Renal cortex interstitium (tissue), 11 donors: ENCODE results near the gene TMEM53. TPM values are rescaled to one million over a fixed set of nuclear protein-coding genes. Genes with fewer than 3 reads are reported as not detected.

Experiments
- DNase-seq, 11 donors: peaks; one replicate each; pipeline ENCODE4 v3.0.0-alpha.2; 2013; ENCODE audit warnings: low read depth in 9 of 11, low spot score in 4 of 11; ENCODE audit errors: extremely low read depth in 1 of 11
- polyA plus RNA-seq, 3 donors: library from polyadenylated mRNA; unstranded; fragments of 120-200 nt; gene quantifications; one replicate each; pipeline ENCODE4 v1.2.1, GENCODE V29; 2013; ENCODE audit not compliant: insufficient read length in 3 of 3

The TMEM53 gene
- polyA plus RNA-seq, 3 donors: 11.0 to 12.8 (median 12.1) TPM

GRCh38 chr1:44660176-44660575 lies 14.1 kb downstream of the TMEM53 start:
- DNase-seq: no peak

GRCh38 chr1:44659566-44659965 lies 14.7 kb downstream of the TMEM53 start:
- no peak for DNase-seq

GRCh38 chr1:44655609-44656008 lies 18.7 kb downstream of the TMEM53 start:
- no peak for DNase-seq

GRCh38 chr1:44654621-44655187 lies 19.6 kb downstream of the TMEM53 start:
- DNase-seq: no peak

GRCh38 chr1:44653107-44653964 lies 20.9 kb downstream of the TMEM53 start:
- no peak for DNase-seq

GRCh38 chr1:44652445-44653106 lies 21.7 kb downstream of the TMEM53 start:
- DNase-seq: peak in 4 of 11 donors; percentile 58 to 75 (median 62)

- DNase-seq: no peak
Measured at GRCh38 chr1:44651069-44651468, 23.2 kb downstream of the TMEM53 start.

- DNase-seq: no peak
Measured at GRCh38 chr1:44650159-44650831, 24.0 kb downstream of the TMEM53 start.

- no peak for DNase-seq
Measured at GRCh38 chr1:44649788-44650158, 24.5 kb downstream of the TMEM53 start.

- DNase-seq: no peak
Measured at GRCh38 chr1:44648529-44649250, 25.6 kb downstream of the TMEM53 start.

- no peak for DNase-seq
Measured at GRCh38 chr1:44647896-44648295, 26.4 kb downstream of the TMEM53 start.

- DNase-seq: no peak
Measured at GRCh38 chr1:44646261-44647110, 27.8 kb downstream of the TMEM53 start.

- DNase-seq: no peak
Measured at GRCh38 chr1:44645476-44646244, 28.6 kb downstream of the TMEM53 start.

GRCh38 chr1:44644806-44645205 lies 29.5 kb downstream of the TMEM53 start:
- no peak for DNase-seq

- DNase-seq: no peak
Measured at GRCh38 chr1:44643721-44644334, 30.5 kb downstream of the TMEM53 start.

GRCh38 chr1:44642925-44643324 lies 31.4 kb downstream of the TMEM53 start:
- DNase-seq: no peak

GRCh38 chr1:44642255-44642654 lies 32.0 kb downstream of the TMEM53 start:
- no peak for DNase-seq
